Muscle of leg (tissue), 11 donors: ENCODE results near the gene BCL2L12. TPM values are rescaled to one million over a fixed set of nuclear protein-coding genes. Genes with fewer than 3 reads are reported as not detected.

Experiments
- DNase-seq: peaks from one replicate; pipeline ENCODE4 v3.0.0; 2013
- H3K27ac ChIP-seq: one replicate; pipeline ENCODE4 v1.5.1; 2013; ENCODE audit warnings: mild to moderate bottlenecking, low read length, control low read depth
- H3K27me3 ChIP-seq: one replicate; pipeline ENCODE4 v1.6.1; 2013; ENCODE audit warnings: low read length; ENCODE audit not compliant: control insufficient read depth, insufficient read depth
- H3K36me3 ChIP-seq: one replicate; pipeline ENCODE4 v1.6.1; 2013; ENCODE audit warnings: low read length; ENCODE audit not compliant: control insufficient read depth, insufficient read depth
- H3K4me1 ChIP-seq: one replicate; pipeline ENCODE4 v1.6.1; 2013; ENCODE audit warnings: low read length; ENCODE audit not compliant: control insufficient read depth, insufficient read depth
- H3K4me3 ChIP-seq: one replicate; pipeline ENCODE4 v1.5.1; 2013; ENCODE audit warnings: low read length, control low read depth
- H3K9me3 ChIP-seq: replicated peaks from 2 replicates; pipeline ENCODE4 v1.6.1; 2013; ENCODE audit warnings: low read depth, low read length; ENCODE audit not compliant: control insufficient read depth
- WGBS: methylation state at CpG from one replicate; pipeline ENCODE4 v1.1.5; 2013; ENCODE audit warnings: missing lambda C conversion rate; ENCODE audit not compliant: insufficient coverage; 5-methylcytosine and 5-hydroxymethylcytosine counted together
- polyA plus RNA-seq, 8 donors: library from polyadenylated mRNA; unstranded; fragments of 120-200 nt; gene quantifications; one replicate each; pipeline versions ENCODE4 v1.2.1 to v1.2.3, GENCODE V29; 2013; ENCODE audit warnings: inconsistent platforms in 1 of 8, low replicate concordance in 1 of 8; ENCODE audit not compliant: insufficient read length in 8 of 8, insufficient read depth in 1 of 8
- total RNA-seq: library from RNA; stranded (reverse); fragments of 120-200 nt; gene quantifications from one replicate; pipeline ENCODE4 v1.2.4, GENCODE V29; 2013

The BCL2L12 gene
- total and polyA plus RNA-seq, 9 donors = 10.9 to 39.6 (median 31.1) TPM

DNA sequence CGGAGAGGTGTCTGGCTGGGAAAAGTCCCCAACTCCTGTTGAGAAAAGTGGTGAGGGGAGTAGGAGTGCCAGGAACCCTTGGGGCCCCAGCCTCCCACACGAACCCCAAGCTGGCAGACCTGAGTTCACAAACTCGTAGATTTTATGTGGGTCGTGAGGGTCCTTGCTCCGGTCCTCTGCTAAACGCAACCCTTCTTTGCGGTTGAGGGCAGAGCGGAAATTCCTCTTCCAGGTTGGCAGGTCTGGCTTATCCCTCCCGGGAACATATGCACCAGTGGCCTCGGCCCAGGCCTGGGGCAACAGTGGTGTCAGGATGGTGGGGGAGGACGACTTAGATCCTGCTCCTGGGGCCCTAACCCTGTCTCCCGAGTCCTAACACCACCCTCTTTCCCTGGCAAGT, 2.5 kb upstream of the BCL2L12 start:
- DNase-seq = no peak
- Histone ChIP-seq H3K9me3 (no peaks in the 10 kb centered on the region), H3K4me3 (no peak overlapping the region), H3K36me3 (peaks cover 50% of the 10 kb centered on the region), H3K27me3 (no peaks in the 10 kb centered on the region), H3K27ac (no peak overlapping the region), H3K4me1 (peaks cover 26% of the 10 kb centered on the region)
- WGBS = 90% methylated on average over 11 of the region's 12 CpGs

DNA sequence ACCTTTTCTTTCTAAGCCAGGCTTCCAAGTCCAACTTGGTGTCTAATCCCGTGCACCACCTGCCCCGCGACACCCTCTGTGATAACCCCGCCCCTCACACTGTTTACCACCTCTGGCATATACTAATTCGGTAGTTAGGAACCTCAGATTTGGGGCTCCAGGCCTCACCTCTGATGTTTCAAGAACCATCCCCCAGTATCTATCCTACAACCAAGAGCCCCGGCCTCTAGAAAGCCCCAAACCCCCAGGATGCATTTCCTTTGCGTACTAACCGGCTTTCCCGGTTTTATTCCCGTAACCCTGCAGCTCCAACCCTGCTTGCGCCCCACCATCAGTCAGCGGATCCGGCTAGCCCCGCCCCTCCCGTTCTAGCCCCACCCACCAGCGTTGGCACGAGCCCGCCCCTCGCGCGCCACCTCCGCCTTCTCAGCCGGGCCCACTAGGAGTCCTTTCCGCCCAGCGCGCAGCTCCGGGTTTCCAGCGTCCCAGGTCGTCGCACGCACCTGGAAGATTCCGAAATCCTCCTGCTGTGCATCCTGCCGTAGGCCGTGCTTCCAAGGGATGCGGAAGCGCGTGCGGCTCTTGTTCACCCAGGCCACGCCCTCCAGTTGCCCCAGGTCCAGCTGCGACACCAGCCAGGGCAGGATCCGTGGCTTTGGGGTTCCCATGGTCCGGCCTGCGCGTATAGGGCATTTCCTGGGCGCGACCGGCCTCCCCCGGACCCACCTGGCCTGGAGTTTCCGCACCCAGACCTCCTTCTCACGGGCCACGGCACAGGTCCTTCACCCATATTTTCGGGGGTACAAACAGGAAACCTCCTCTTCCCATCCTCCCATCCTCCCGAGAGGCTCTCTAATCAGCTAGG, 1.3 kb upstream of the BCL2L12 start:
- WGBS = under 1% methylated on average over 52 of the region's 53 CpGs
- peak; percentile 82 for DNase-seq
- H3K27ac ChIP-seq = peak overlapping the region; percentile 91
- peaks cover 47% of the 10 kb centered on the region for H3K36me3 ChIP-seq
- H3K9me3 ChIP-seq = no peaks in the 10 kb centered on the region
- H3K4me1 ChIP-seq = peaks cover 26% of the 10 kb centered on the region
- no peaks in the 10 kb centered on the region for H3K27me3 ChIP-seq
- peak overlapping the region; percentile 80 for H3K4me3 ChIP-seq

DNA sequence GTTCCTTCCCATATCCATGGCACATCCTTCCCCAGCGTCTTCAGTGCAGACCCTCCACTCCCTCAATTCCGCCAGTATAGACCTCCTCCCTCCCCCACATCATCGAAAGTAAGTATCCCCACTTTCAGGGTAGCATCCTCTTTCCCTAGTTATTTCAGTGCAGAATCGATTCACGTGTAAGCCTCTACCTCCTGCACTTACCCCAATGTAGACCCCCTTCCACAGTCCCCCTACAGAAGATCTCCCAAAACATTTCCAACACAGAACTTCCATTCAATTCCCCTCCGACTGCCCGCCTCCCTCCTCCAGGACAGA, 740 bp upstream of the BCL2L12 start:
- peaks cover 47% of the 10 kb centered on the region for H3K36me3 ChIP-seq
- DNase-seq = no peak
- H3K4me3 ChIP-seq = peak overlapping the region; percentile 80
- H3K9me3 ChIP-seq = no peaks in the 10 kb centered on the region
- peak overlapping the region; percentile 91 for H3K27ac ChIP-seq
- WGBS = 1% methylated on average over 7 of the region's 7 CpGs
- peaks cover 26% of the 10 kb centered on the region for H3K4me1 ChIP-seq
- H3K27me3 ChIP-seq = no peaks in the 10 kb centered on the region

DNA sequence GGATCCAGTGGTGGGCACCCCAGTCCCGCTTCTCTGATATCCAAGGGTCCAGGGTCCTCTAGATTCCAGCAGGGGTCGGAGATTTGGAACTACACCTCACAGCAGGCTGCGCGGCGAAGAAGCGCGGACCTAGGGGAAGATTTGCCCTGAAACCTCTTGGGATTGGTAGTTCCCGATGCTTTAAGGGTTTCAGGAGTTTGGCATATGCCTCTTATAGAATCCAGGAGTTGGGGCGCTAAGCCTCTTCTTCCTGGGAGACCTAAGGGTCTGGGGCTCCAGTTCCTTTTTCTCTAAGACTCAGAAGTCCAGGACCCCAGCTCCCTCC, 349 bp downstream of the BCL2L12 start:
- H3K9me3 ChIP-seq = no peaks in the 10 kb centered on the region
- H3K4me1 ChIP-seq = peaks cover 26% of the 10 kb centered on the region
- 0% methylated on average over 9 of the region's 9 CpGs for WGBS
- no peaks in the 10 kb centered on the region for H3K27me3 ChIP-seq
- peaks cover 40% of the 10 kb centered on the region for H3K36me3 ChIP-seq
- DNase-seq = no peak
- peak overlapping the region; percentile 91 for H3K27ac ChIP-seq
- peak overlapping the region; percentile 80 for H3K4me3 ChIP-seq

DNA sequence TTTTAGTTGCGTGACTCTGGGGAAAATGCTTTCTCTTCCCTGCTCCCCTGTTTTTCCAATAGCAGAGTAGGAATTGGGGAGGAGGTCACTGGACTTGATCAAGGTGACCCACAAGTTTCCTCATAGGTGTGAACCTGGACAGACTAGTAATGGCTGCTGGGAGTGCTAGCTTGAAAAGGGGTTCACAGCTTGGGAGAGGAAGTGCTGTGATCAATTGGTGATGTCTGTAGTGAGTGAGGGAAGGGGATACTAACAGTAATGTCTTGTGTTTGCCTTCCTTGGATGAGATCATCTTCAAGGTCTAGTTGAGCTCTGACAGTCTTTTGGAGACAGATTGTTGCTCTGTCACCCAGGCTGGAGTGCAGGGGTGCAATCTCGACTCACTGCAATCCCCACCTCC, 1.7 kb downstream of the BCL2L12 start:
- no peak for DNase-seq
- H3K9me3 ChIP-seq = no peaks in the 10 kb centered on the region
- no peak overlapping the region for H3K4me3 ChIP-seq
- peaks cover 29% of the 10 kb centered on the region for H3K4me1 ChIP-seq
- H3K36me3 ChIP-seq = peaks cover 27% of the 10 kb centered on the region
- 83% methylated on average over 1 of the region's 2 CpGs for WGBS
- H3K27me3 ChIP-seq = no peaks in the 10 kb centered on the region
- no peak overlapping the region for H3K27ac ChIP-seq

DNA sequence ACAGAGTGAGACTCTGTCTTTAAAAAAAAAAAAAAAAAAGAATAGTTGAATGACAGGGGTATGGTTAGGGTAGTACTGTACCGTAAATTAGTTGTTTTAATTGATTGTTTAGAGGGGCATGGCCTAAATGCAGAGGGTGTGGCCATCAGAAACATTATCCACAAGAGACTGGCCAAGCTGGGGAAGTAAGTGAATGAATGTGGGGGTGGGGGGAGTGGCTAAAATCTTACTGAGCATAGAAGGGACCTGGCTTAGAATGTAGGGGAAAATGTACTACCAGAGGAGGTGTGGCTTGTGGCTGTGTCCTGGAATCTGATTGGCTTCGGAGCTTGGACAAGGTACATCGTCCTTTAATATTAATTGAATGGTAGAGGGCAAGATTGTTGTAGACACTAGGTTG, 3.8 kb downstream of the BCL2L12 start:
- peaks cover 22% of the 10 kb centered on the region for H3K4me1 ChIP-seq
- 92% methylated on average over 3 of the region's 3 CpGs for WGBS
- H3K9me3 ChIP-seq = no peaks in the 10 kb centered on the region
- no peak overlapping the region for H3K27ac ChIP-seq
- H3K27me3 ChIP-seq = no peaks in the 10 kb centered on the region
- DNase-seq = no peak
- no peak overlapping the region for H3K4me3 ChIP-seq
- peaks cover 18% of the 10 kb centered on the region for H3K36me3 ChIP-seq

DNA sequence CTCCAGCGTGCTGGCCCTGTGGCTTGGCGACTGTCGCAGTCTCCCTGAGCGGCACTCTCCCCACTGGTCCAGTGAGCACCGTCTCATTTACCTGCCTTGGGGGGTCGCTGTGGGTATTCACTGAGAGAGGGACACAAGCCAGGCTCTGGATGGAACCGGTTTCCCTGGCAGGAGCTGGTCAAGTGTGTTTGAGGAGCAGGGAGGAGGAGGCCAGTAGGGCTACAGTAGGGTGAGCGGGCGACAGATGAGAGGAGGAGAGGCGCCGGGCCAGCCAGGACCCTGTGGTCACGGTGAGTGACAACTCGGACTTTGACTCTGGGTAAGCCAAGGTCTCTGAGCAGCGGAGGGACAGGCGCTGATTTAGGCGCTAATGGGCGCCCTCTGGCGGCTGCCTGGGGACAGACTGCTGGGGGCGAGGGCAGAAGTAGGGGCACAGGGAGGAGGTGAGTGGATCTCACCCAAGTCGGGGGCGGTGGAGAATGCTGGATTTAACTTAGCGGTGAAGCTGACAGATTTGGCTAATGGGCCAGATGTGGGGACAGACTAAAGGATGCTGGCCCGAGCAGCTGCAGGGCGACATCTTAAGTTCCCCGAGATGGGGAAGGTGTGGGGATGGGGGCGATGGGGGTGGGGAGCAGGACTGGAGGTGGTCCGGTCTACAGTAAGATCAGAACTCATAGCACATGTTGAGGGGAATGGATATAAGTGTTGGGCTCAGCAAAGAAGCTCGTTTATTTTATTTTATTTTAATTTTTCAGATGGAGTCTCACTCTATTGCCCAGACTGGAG, 6.6 kb downstream of the BCL2L12 start:
- H3K27ac ChIP-seq = peak overlapping the region; percentile 35
- peaks cover 18% of the 10 kb centered on the region for H3K36me3 ChIP-seq
- H3K9me3 ChIP-seq = no peaks in the 10 kb centered on the region
- no peak overlapping the region for H3K4me3 ChIP-seq
- no peaks in the 10 kb centered on the region for H3K27me3 ChIP-seq
- peak; percentile 72 for DNase-seq
- WGBS = 12% methylated on average over 24 of the region's 28 CpGs
- H3K4me1 ChIP-seq = peaks cover 10% of the 10 kb centered on the region

DNA sequence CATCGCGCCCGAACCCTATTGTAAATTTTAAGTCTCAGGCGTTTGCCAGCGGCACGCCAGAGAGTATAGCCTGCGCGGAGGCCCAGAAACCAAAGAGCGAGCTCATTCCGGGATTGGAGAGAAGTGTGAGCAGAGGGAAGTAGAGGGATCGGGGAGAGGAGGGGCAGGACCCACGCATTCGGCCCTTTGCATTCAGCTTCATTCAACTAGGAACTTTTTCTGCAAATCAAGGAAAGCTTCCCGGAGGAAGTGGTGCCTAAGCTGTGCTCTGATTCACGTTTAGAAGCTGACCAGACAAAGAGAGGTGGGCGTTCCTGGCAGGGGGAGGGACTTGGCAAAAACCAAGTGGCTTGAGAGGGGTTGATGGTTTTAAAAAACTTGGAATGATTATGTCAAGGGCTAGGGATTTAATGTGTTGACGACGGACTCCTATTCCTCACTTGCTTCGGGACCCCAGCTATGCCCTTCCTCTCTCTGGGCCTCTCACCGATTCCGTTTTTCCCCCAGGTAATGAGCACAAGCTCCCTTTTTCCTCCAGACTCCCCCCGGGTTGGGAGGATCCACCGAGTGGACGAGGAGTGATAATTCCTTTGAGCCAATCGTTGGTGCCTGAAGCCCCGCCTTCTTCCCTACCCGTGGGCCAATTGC, 10.5 kb downstream of the BCL2L12 start:
- under 1% methylated on average over 17 of the region's 27 CpGs for WGBS
- Histone ChIP-seq H3K36me3 (peaks cover 5% of the 10 kb centered on the region), H3K4me1 (peaks cover 44% of the 10 kb centered on the region), H3K4me3 (peak overlapping the region; percentile 48), H3K27me3 (no peaks in the 10 kb centered on the region), H3K27ac (peak overlapping the region; percentile 98), H3K9me3 (no peaks in the 10 kb centered on the region)
- peak; percentile 97 for DNase-seq

DNA sequence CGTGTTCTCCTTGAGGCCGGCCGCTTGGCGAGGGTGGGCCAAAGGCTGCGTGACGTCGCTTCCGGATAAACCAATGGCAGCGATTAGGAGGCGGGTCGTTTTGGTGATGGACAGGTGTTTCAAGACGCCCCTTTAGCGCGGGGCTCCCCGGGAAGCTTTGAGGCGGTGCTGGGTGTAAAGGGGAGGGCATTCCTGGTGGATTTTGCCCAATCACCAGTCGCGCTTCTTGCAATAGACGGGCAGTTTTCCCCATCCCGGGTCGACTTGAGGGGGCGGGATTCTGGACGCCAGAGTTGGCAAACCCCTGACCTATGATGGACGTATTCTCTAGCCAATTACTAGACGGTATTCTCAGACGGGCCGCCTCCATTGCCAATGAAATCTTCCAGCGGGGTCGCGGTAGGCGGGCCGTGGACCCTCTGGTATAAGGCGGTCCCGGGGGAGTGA, 11.1 kb downstream of the BCL2L12 start:
- Histone ChIP-seq H3K27me3 (no peaks in the 10 kb centered on the region), H3K36me3 (peaks cover 11% of the 10 kb centered on the region), H3K4me3 (peak overlapping the region; percentile 100), H3K27ac (peak overlapping the region; percentile 99), H3K9me3 (no peaks in the 10 kb centered on the region), H3K4me1 (peaks cover 44% of the 10 kb centered on the region)
- 0% methylated on average over 33 of the region's 34 CpGs for WGBS
- peak; percentile 100 for DNase-seq
